NB4 (cell line): ENCODE data around the gene TRMT61A.

Source experiments
- MYC ChIP-seq: IDR thresholded peaks from 2 replicates; pipeline ENCODE4 v1.6.1; 2011; ENCODE audit warnings: low read depth, low read length
- TF ChIP-seq, protein P1 (sequence below): IDR thresholded peaks from one replicate; pipeline ENCODE4 v1.5.1; 2012; ENCODE audit warnings: low read depth, low read length

DNA sequence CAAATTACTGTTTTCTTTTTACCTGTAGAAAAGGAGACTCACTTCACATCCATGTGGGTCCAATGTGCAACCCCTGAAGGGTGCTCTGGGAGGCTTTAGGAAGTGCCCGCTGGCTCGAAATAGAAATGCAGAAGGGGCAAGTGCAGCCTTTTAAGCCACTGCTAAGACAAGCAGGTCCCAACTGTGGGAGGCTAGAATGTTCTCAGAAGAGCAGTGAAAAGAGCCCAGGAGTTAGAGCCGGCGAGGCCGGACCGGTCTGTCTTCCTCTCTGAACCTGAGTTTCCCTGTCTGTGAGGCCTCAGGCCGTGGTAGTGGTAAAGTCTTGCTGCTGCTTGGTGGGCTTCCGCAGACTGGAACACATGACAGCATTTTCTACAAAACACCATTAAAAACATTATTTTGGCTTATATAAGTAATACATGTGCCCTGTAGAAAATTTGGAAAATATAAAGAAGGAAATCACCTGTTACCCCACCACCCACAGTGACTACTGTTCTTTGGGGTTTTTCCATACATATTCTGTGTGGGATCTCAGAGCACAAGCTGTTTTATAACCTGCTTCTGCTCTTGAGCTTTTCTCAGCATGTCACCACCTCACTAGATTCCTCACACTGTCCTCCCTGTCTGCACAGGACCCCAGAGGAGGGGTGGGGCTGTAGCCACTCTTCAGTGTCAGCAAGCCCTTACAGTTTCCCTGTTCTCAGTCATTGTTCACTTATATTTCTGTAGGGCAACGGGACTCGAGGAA, 12.4 kb upstream of the TRMT61A start:
- no peak for TF ChIP-seq MYC
- TF ChIP-seq, protein P1, sequence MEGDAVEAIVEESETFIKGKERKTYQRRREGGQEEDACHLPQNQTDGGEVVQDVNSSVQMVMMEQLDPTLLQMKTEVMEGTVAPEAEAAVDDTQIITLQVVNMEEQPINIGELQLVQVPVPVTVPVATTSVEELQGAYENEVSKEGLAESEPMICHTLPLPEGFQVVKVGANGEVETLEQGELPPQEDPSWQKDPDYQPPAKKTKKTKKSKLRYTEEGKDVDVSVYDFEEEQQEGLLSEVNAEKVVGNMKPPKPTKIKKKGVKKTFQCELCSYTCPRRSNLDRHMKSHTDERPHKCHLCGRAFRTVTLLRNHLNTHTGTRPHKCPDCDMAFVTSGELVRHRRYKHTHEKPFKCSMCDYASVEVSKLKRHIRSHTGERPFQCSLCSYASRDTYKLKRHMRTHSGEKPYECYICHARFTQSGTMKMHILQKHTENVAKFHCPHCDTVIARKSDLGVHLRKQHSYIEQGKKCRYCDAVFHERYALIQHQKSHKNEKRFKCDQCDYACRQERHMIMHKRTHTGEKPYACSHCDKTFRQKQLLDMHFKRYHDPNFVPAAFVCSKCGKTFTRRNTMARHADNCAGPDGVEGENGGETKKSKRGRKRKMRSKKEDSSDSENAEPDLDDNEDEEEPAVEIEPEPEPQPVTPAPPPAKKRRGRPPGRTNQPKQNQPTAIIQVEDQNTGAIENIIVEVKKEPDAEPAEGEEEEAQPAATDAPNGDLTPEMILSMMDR, result no peak
